Measurements from ENCODE around the gene LYRM9. TPM values are rescaled to one million over a fixed set of nuclear protein-coding genes. Genes with fewer than 3 reads are reported as not detected.

The LYRM9 gene
- total RNA-seq, 6 donors from 2014 or later = 9.1 to 26.8 (median 14.4) TPM

DNA sequence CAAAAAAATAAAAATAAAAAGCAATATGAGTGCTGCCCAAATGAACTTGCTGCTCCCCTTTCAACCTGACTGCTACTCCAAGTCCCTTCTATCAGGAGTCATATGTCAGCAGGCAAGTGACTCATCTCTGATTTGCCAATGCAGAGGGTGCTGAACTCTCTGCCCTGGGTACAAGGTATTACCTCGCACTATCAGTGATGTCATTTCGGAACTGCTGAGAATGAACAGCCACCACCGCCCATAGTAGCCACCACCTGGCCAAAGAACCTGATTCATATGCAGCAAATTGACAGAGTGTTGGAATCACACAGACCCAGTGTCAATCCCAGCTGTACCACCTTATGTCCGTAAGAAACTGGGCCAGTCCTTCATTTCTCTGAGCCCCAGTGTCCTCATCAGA lies 31.2 kb downstream of the LYRM9 start:
- DNase-seq (no peak), ATAC-seq (ENCODE audit: low FRiP score in 2 of 2) (no peak)
- no peak for TF ChIP-seq EP300 (IDR thresholded peaks at IDR 0.05)
- no peak for TF ChIP-seq POLR2AphosphoS5 (IDR thresholded peaks at IDR 0.05)
- no peak for TF ChIP-seq POLR2A (IDR thresholded peaks at IDR 0.05)
- TF ChIP-seq, protein P1, sequence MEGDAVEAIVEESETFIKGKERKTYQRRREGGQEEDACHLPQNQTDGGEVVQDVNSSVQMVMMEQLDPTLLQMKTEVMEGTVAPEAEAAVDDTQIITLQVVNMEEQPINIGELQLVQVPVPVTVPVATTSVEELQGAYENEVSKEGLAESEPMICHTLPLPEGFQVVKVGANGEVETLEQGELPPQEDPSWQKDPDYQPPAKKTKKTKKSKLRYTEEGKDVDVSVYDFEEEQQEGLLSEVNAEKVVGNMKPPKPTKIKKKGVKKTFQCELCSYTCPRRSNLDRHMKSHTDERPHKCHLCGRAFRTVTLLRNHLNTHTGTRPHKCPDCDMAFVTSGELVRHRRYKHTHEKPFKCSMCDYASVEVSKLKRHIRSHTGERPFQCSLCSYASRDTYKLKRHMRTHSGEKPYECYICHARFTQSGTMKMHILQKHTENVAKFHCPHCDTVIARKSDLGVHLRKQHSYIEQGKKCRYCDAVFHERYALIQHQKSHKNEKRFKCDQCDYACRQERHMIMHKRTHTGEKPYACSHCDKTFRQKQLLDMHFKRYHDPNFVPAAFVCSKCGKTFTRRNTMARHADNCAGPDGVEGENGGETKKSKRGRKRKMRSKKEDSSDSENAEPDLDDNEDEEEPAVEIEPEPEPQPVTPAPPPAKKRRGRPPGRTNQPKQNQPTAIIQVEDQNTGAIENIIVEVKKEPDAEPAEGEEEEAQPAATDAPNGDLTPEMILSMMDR (IDR thresholded peaks at IDR 0.05) = no peak
- no peaks in the 10 kb centered on the region for H3K36me3 ChIP-seq
- no peak overlapping the region for H3K27ac ChIP-seq
- WGBS, 2 donors = 90 to 98% methylated on average over 4 of the region's 4 CpGs
- H3K9me3 ChIP-seq = no peaks in the 10 kb centered on the region
- no peaks in the 10 kb centered on the region for H3K4me1 ChIP-seq
- H3K4me3 ChIP-seq = no peak overlapping the region
- no peaks in the 10 kb centered on the region for H3K27me3 ChIP-seq

DNA sequence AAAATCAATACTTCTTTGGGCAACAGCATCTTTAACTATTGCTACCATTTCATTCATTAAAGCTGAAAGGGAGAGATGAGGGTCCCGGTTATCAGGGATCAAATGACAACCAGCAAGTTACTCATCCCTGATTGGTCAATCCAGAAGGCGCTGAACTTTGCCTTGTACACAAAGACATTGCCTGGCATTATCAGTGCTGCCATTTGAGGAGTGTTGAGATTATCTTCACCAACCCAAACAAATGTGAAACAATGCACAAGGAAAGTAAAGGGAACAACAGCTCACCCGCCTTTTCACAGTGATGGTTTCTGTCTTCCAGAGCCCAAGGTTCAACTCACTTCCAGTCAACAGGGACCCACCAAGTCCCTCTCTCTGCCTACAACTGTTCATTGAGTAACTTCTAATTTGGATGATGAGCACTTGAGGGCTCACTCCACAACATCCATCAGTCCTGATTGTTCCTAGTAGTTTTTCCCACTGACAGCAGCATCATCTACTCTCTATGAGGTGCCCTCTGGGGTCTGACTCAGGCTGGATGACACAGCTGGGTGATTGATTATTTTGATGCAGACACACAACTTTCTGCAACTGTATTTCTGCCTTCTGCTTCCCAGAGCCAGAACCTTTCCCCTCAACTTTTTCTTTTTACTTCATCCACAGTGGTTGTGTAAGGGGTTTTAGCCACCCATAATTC lies 32.0 kb downstream of the LYRM9 start:
- no peak for TF ChIP-seq POLR2A (IDR thresholded peaks at IDR 0.05)
- no peak for TF ChIP-seq POLR2AphosphoS5 (IDR thresholded peaks at IDR 0.05)
- TF ChIP-seq, protein P1 (IDR thresholded peaks at IDR 0.05) = no peak
- TF ChIP-seq EP300 (IDR thresholded peaks at IDR 0.05) = no peak
- Histone ChIP-seq H3K9me3 (no peaks in the 10 kb centered on the region), H3K4me3 (no peak overlapping the region), H3K27ac (no peak overlapping the region), H3K27me3 (no peaks in the 10 kb centered on the region), H3K4me1 (no peaks in the 10 kb centered on the region), H3K36me3 (no peaks in the 10 kb centered on the region)
- 82 to 84% methylated on average over 3 of the region's 3 CpGs for WGBS, 2 donors
- ATAC-seq (ENCODE audit: low FRiP score in 2 of 2) (no peak), DNase-seq (no peak)

DNA sequence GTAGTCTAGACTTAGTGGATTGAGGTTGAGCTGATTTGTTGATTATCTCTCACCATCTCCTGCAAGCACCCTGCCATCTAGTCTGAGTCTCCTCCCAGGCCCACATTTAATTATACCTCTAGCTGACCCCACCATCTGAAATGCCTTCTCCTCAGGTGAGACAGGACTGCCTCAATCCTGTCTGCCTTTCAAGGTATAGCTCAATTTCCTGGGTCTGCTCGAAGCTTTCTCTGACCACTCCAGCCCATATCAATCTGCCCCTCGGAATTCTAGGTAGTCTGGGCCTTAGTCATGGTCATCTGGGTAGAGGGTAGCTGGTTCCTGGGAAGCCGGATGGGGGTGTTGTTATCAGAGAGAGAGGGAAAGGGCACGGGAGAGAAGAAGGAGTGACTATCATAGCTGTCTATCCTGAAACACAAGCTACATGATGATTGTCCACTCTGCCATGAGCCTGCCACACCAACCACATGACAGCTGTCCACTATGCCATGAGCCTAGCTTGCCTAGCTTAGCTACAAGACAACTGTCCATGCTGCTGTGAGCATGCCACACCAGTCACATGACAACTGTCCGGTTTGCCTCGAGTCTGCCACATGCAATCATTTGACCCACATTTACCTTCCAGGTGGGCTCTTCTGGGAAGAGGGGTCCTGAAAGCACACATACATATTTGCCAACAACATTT lies 34.4 kb downstream of the LYRM9 start:
- Histone ChIP-seq H3K27me3 (no peaks in the 10 kb centered on the region), H3K9me3 (no peaks in the 10 kb centered on the region), H3K36me3 (no peaks in the 10 kb centered on the region), H3K4me1 (no peaks in the 10 kb centered on the region), H3K27ac (no peak overlapping the region), H3K4me3 (no peak overlapping the region)
- DNase-seq (no peak), ATAC-seq (ENCODE audit: low FRiP score in 2 of 2) (peak in 1 of 2 donors; percentile 32)
- TF ChIP-seq POLR2A (IDR thresholded peaks at IDR 0.05) = no peak
- TF ChIP-seq EP300 (IDR thresholded peaks at IDR 0.05) = no peak
- 90 to 96% methylated on average over 6 of the region's 6 CpGs for WGBS, 2 donors

DNA sequence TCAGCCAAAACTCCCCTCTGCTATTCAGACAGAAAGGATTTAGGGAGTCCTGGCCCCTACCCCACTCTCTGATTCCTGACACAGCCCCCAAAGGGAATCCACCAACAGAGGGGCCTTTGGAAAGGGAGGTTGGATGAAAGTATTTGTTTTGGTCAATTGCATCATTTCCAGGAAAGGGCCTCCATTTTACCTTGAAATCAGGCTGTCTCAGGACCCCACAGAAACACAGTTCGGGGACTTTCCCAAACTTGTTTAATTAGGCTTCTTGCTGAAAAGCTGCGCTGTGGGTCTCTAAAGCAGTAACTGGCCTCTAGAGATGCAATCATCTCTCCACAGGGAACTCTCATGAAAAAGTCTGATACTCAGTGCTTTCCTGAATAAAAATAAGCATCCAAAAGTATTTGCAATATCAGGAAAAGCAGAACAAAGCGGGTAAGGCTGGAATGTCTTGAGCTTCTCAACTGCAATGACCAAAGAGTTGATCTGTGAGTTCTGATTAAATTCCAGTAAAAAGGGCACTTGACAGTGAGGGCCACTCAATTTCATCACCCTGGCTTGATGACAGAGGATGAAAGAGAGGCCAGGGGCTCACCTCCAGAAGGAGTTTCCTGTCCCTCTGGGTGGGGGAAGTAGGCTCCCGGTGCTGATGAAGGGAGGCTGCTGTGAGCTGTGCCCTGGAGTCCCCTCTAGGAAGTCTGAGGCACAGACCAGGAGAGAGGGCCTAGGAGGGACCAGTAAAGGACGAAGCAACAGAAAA lies 36.3 kb downstream of the LYRM9 start:
- TF ChIP-seq POLR2A (IDR thresholded peaks at IDR 0.05) (no peak), EP300 (IDR thresholded peaks at IDR 0.05) (no peak), POLR2AphosphoS5 (IDR thresholded peaks at IDR 0.05) (no peak)
- TF ChIP-seq, protein P1 (IDR thresholded peaks at IDR 0.05) = no peak
- WGBS, 2 donors = 73 to 75% methylated on average over 5 of the region's 5 CpGs

DNA sequence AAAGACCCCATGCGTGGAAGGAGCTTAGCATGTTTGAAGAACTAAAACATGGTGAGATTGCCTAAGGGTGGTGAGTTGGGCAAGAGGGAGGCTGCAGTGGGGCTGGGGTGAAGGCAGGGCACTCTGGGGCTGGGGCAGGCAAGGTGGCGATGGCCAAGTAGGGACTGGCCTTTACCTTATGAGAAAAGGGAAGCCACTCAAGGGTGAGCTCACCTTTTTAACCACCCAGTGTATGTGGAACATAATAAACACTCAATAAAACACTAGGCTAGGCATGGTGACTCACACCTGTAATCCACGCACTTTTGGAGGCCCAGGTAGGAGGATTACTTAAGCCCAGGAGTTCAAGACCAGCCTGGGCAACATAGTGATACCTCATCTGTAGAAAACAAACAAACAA lies 37.7 kb downstream of the LYRM9 start:
- no peak for TF ChIP-seq EP300 (IDR thresholded peaks at IDR 0.05)
- no peak for TF ChIP-seq POLR2A (IDR thresholded peaks at IDR 0.05)
- no peak for TF ChIP-seq POLR2AphosphoS5 (IDR thresholded peaks at IDR 0.05)
- TF ChIP-seq, protein P1 (IDR thresholded peaks at IDR 0.05) = no peak
- Histone ChIP-seq H3K27ac (no peak overlapping the region), H3K4me1 (peaks cover 0 to 4% (median 0%) of the 10 kb centered on the region in 4 donors), H3K4me3 (no peak overlapping the region), H3K27me3 (no peaks in the 10 kb centered on the region), H3K9me3 (no peaks in the 10 kb centered on the region), H3K36me3 (no peaks in the 10 kb centered on the region)
- DNase-seq = no peak
- no peak for ATAC-seq (ENCODE audit: low FRiP score in 2 of 2)
- WGBS, 2 donors = 84 to 85% methylated on average over 3 of the region's 3 CpGs

More for the DNA sequence above, 36.3 kb downstream of the LYRM9 start:
- Histone ChIP-seq H3K4me3 (no peak overlapping the region), H3K36me3 (no peaks in the 10 kb centered on the region), H3K4me1 (peaks cover 0 to 4% (median 0%) of the 10 kb centered on the region in 4 donors), H3K9me3 (no peaks in the 10 kb centered on the region), H3K27me3 (no peaks in the 10 kb centered on the region), H3K27ac (no peak overlapping the region)
- ATAC-seq (ENCODE audit: low FRiP score in 2 of 2) (no peak), DNase-seq (no peak)
